K562 (cell line): ENCODE data around the gene HTR3C. TPM values are rescaled to one million over a fixed set of nuclear protein-coding genes. Genes with fewer than 3 reads are reported as not detected.

Experiments used
- ETV5 ChIP-seq: sonication (generic); formaldehyde crosslinking; IDR thresholded peaks from 2 replicates; pipeline ENCODE4 v1.4.0; 2020; ENCODE audit warnings: low read depth, mild to moderate bottlenecking, missing genetic modification reagents
- ZNF717 ChIP-seq: fragments of 250-450 bp; sonication (Bioruptor Pico); IDR thresholded peaks from 2 replicates; pipeline ENCODE4 v1.5.0; 2021
- polyA plus RNA-seq, 8 experiments: library from polyadenylated mRNA; depleted of rRNA in 4 of 8; stranded (reverse) in 5 of 8; unstranded in 3 of 8; fragments of >200 nt; fragmentation: Nextera tagmentation in 2 of 8; fragmentation: Illumina TruSeq in 1 of 8; extraction: Ambion mirVana in 2 of 8; extraction: Trizol in 1 of 8; gene quantifications; 2 replicates each; pipeline versions ENCODE4 v1.2.1 to v1.2.3, GENCODE V29; 2011 to 2014; ENCODE audit warnings: inconsistent platforms in 1 of 8, missing spikeins in 1 of 8
- total RNA-seq, 7 experiments: library from RNA; depleted of rRNA in 6 of 7; stranded (reverse); fragments of >200 nt in 6 of 7; fragmentation: Illumina TruSeq in 2 of 7; extraction: Trizol in 2 of 7; gene quantifications; 2 replicates each; pipeline versions ENCODE4 v1.2.1 to v1.2.3, GENCODE V29; 2011 to 2021; ENCODE audit warnings: low replicate concordance in 1 of 7
- TF ChIP-seq, protein P1 (sequence below): fragments of 250-450 bp; sonication (Bioruptor Pico); IDR thresholded peaks from 2 replicates; pipeline ENCODE4 v1.4.0; 2020; ENCODE audit warnings: borderline replicate concordance
- TF ChIP-seq, protein P2 (sequence below): fragments of 450-650 bp; formaldehyde crosslinking; IDR thresholded peaks from 2 replicates; pipeline ENCODE4 v1.4.0; 2020; ENCODE audit warnings: mild to moderate bottlenecking, moderate library complexity
- TF ChIP-seq, protein P3 (sequence below): sonication (generic); formaldehyde crosslinking; IDR thresholded peaks from 2 replicates; pipeline ENCODE4 v1.8.1; 2022; ENCODE audit warnings: missing genetic modification reagents

Gene HTR3C
- total and polyA plus RNA-seq, 9 of the 15 experiments (the other 6 are each of a cell fraction or from before 2014, with no cell fraction given): 0.04 to 0.06 TPM; not detected in 7

DNA sequence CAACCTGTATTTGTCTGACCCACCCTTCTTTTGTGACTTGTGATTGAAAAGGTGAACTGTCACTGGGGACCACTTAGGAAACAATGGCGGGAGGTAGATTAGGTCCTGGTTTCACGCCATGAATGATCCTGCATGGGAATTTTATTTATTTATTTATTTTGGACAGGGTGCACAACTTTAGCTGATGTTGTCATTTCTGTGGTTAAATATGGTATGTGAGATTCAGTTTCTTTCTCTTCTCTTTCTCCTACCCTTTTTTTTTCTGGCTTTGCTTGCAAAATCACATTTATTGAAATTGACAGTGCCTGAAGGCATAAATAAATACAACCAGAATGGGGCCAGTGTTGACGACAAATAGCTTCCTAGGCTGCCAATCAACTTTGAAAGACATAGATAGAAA is 26.0 kb downstream of the HTR3C start (continued):
- TF ChIP-seq, protein P1, sequence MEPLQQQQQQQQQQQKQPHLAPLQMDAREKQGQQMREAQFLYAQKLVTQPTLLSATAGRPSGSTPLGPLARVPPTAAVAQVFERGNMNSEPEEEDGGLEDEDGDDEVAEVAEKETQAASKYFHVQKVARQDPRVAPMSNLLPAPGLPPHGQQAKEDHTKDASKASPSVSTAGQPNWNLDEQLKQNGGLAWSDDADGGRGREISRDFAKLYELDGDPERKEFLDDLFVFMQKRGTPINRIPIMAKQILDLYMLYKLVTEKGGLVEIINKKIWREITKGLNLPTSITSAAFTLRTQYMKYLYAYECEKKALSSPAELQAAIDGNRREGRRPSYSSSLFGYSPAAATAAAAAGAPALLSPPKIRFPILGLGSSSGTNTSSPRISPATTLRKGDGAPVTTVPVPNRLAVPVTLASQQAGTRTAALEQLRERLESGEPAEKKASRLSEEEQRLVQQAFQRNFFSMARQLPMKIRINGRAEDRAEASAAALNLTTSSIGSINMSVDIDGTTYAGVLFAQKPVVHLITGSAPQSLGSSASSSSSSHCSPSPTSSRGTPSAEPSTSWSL (CRISPR knock-in tag): no peak
- no peak for TF ChIP-seq ETV5 (CRISPR knock-in tag)
- no peak for TF ChIP-seq ZNF717
- TF ChIP-seq, protein P2, sequence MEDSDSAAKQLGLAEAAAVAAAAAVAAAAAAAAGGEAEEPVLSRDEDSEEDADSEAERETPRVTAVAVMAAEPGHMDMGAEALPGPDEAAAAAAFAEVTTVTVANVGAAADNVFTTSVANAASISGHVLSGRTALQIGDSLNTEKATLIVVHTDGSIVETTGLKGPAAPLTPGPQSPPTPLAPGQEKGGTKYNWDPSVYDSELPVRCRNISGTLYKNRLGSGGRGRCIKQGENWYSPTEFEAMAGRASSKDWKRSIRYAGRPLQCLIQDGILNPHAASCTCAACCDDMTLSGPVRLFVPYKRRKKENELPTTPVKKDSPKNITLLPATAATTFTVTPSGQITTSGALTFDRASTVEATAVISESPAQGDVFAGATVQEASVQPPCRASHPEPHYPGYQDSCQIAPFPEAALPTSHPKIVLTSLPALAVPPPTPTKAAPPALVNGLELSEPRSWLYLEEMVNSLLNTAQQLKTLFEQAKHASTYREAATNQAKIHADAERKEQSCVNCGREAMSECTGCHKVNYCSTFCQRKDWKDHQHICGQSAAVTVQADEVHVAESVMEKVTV (CRISPR knock-in tag): no peak
- TF ChIP-seq, protein P3, sequence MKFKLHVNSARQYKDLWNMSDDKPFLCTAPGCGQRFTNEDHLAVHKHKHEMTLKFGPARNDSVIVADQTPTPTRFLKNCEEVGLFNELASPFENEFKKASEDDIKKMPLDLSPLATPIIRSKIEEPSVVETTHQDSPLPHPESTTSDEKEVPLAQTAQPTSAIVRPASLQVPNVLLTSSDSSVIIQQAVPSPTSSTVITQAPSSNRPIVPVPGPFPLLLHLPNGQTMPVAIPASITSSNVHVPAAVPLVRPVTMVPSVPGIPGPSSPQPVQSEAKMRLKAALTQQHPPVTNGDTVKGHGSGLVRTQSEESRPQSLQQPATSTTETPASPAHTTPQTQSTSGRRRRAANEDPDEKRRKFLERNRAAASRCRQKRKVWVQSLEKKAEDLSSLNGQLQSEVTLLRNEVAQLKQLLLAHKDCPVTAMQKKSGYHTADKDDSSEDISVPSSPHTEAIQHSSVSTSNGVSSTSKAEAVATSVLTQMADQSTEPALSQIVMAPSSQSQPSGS: no peak
